Hepatocyte (in vitro differentiated cells): Measurements from ENCODE around the gene PGA4. TPM values are rescaled to one million over a fixed set of nuclear protein-coding genes. Genes with fewer than 3 reads are reported as not detected.

Source experiments
- DNase-seq: peaks from one replicate; pipeline ENCODE4 v3.0.0-alpha.2; 2016; ENCODE audit warnings: low spot score
- H2AFZ ChIP-seq: fragments of 200-600 bp; sonication (generic); 2 replicates; pipeline ENCODE4 v1.6.0; 2016; ENCODE audit warnings: antibody characterized with exemption, mild to moderate bottlenecking
- H3K27ac ChIP-seq: fragments of 200-600 bp; sonication (generic); 2 replicates; pipeline ENCODE4 v1.5.1; 2016; ENCODE audit warnings: mild to moderate bottlenecking
- H3K27me3 ChIP-seq: fragments of 200-600 bp; sonication (generic); 2 replicates; pipeline ENCODE4 v1.6.1; 2016
- H3K36me3 ChIP-seq: fragments of 200-600 bp; sonication (generic); replicated peaks from 2 replicates; pipeline ENCODE4 v1.5.1; 2016; ENCODE audit warnings: low read depth; ENCODE audit not compliant: insufficient read depth
- H3K4me1 ChIP-seq: fragments of 200-600 bp; sonication (generic); 2 replicates; pipeline ENCODE4 v1.5.1; 2016; ENCODE audit warnings: mild to moderate bottlenecking, moderate library complexity; ENCODE audit not compliant: insufficient read depth
- H3K4me2 ChIP-seq: fragments of 200-600 bp; sonication (generic); 2 replicates; pipeline ENCODE4 v1.6.0; 2016
- H3K4me3 ChIP-seq: fragments of 200-600 bp; sonication (generic); 2 replicates; pipeline ENCODE4 v1.5.1; 2016; ENCODE audit warnings: mild to moderate bottlenecking
- H3K79me2 ChIP-seq: fragments of 200-600 bp; sonication (generic); 2 replicates; pipeline ENCODE4 v1.6.0; 2017; ENCODE audit warnings: mild to moderate bottlenecking
- H3K9me2 ChIP-seq: fragments of 200-600 bp; sonication (generic); replicated peaks from 2 replicates; pipeline ENCODE4 v1.6.0; 2017; ENCODE audit warnings: mild to moderate bottlenecking; ENCODE audit not compliant: insufficient read depth
- H3K9me3 ChIP-seq: fragments of 200-600 bp; sonication (generic); 2 replicates; pipeline ENCODE4 v1.5.1; 2016; ENCODE audit warnings: low read depth, mild to moderate bottlenecking
- H4K20me1 ChIP-seq: fragments of 200-600 bp; sonication (generic); 2 replicates; pipeline ENCODE4 v1.6.0; 2016; ENCODE audit warnings: mild to moderate bottlenecking; ENCODE audit not compliant: insufficient read depth, poor library complexity, severe bottlenecking
- CTCF ChIP-seq: fragments of 200-600 bp; sonication (generic); IDR thresholded peaks from 2 replicates; pipeline ENCODE4 v1.5.1; 2016; ENCODE audit warnings: antibody characterized with exemption, mild to moderate bottlenecking; ENCODE audit not compliant: poor library complexity
- EZH2 ChIP-seq: fragments of 200-600 bp; sonication (generic); IDR thresholded peaks from 2 replicates; pipeline ENCODE4 v1.6.1; 2016; ENCODE audit warnings: antibody characterized with exemption, mild to moderate bottlenecking, borderline replicate concordance
- EZH2phosphoT487 ChIP-seq: fragments of 200-600 bp; sonication (generic); IDR thresholded peaks from one replicate; pipeline ENCODE4 v1.6.1; 2018; ENCODE audit warnings: antibody characterized with exemption, mild to moderate bottlenecking, low read depth, moderate library complexity; ENCODE audit not compliant: unreplicated experiment, severe bottlenecking
- WGBS: methylation state at CpG from one replicate; pipeline ENCODE4 v1.1.6; 2016; ENCODE audit warnings: low lambda C conversion rate; ENCODE audit errors: missing lambda C conversion rate; 5-methylcytosine and 5-hydroxymethylcytosine counted together
- polyA plus RNA-seq: library from polyadenylated mRNA; unstranded; fragments of >200 nt; fragmentation: Nextera tagmentation; extraction: Ambion mirVana; gene quantifications from 2 replicates; pipeline ENCODE4 v1.2.1, GENCODE V29; 2016
- total RNA-seq: library from RNA; depleted of rRNA; stranded (reverse); fragments of >200 nt; gene quantifications from 2 replicates; pipeline ENCODE4 v1.2.3, GENCODE V29; 2014

The PGA4 gene
- total and polyA plus RNA-seq, 2 experiments from 2014 or later, result 2.0 to 16.2 TPM

- WGBS, result 85% methylated on average over 4 of the region's 4 CpGs
These were observed 44.5 kb downstream of the PGA4 start for GRCh38 chr11:61266602-61267001.

GRCh38 chr11:61267437-61267841, 45.3 kb downstream of the PGA4 start:
- Histone ChIP-seq H3K9me2 (no peaks in the 10 kb centered on the region), H3K4me2 (no peak overlapping the region), H3K27ac (no peak overlapping the region), H3K27me3 (no peaks in the 10 kb centered on the region), H4K20me1 (no peaks in the 10 kb centered on the region), H2AFZ (no peak overlapping the region), H3K9me3 (no peaks in the 10 kb centered on the region), H3K36me3 (no peaks in the 10 kb centered on the region), H3K4me3 (no peak overlapping the region), H3K79me2 (no peaks in the 10 kb centered on the region), H3K4me1 (no peaks in the 10 kb centered on the region)
- no peak for TF ChIP-seq EZH2phosphoT487
- no peak for TF ChIP-seq CTCF
- no peak for TF ChIP-seq EZH2
- 82% methylated on average over 6 of the region's 6 CpGs for WGBS
- peak; percentile 35 for DNase-seq

More at GRCh38 chr11:61266602-61267001, 44.5 kb downstream of the PGA4 start:
- Histone ChIP-seq H3K9me3 (no peaks in the 10 kb centered on the region), H4K20me1 (no peaks in the 10 kb centered on the region), H3K4me1 (no peaks in the 10 kb centered on the region), H3K27me3 (no peaks in the 10 kb centered on the region), H3K27ac (no peak overlapping the region), H2AFZ (no peak overlapping the region), H3K4me2 (no peak overlapping the region), H3K9me2 (no peaks in the 10 kb centered on the region), H3K79me2 (no peaks in the 10 kb centered on the region), H3K36me3 (no peaks in the 10 kb centered on the region), H3K4me3 (no peak overlapping the region)
- TF ChIP-seq EZH2 (no peak), EZH2phosphoT487 (no peak), CTCF (no peak)
- no peak for DNase-seq

GRCh38 chr11:61268588-61269250, 46.6 kb downstream of the PGA4 start:
- H3K79me2 ChIP-seq, result no peaks in the 10 kb centered on the region
- 96% methylated on average over 15 of the region's 15 CpGs for WGBS
- H3K36me3 ChIP-seq, result no peaks in the 10 kb centered on the region
- no peaks in the 10 kb centered on the region for H3K27me3 ChIP-seq
- TF ChIP-seq EZH2 (no peak), EZH2phosphoT487 (no peak), CTCF (no peak)
- no peak overlapping the region for H3K4me3 ChIP-seq
- no peaks in the 10 kb centered on the region for H3K4me1 ChIP-seq
- H3K9me3 ChIP-seq, result no peaks in the 10 kb centered on the region
- no peak overlapping the region for H3K4me2 ChIP-seq
- H3K9me2 ChIP-seq, result no peaks in the 10 kb centered on the region
- H3K27ac ChIP-seq, result no peak overlapping the region
- no peak overlapping the region for H2AFZ ChIP-seq
- DNase-seq, result no peak
- no peaks in the 10 kb centered on the region for H4K20me1 ChIP-seq
